WTC11 (cell line): ENCODE data around the gene ZCCHC13.

Experiments
- GTF2I ChIP-seq: fragments of 250-450 bp; sonication (Bioruptor Pico); conservative IDR thresholded peaks from 2 replicates; pipeline ENCODE4 v1.4.0; 2021; ENCODE audit warnings: mild to moderate bottlenecking
- MAX ChIP-seq: sonication (generic); formaldehyde crosslinking; IDR thresholded peaks from 2 replicates; pipeline ENCODE4 v1.8.0; 2022; ENCODE audit warnings: mild to moderate bottlenecking, missing genetic modification reagents
- MYBL2 ChIP-seq: sonication (generic); formaldehyde crosslinking; IDR thresholded peaks from 2 replicates; pipeline ENCODE4 v1.8.1; 2023; ENCODE audit warnings: mild to moderate bottlenecking, moderate library complexity, missing genetic modification reagents
- SP1 ChIP-seq: sonication (generic); formaldehyde crosslinking; conservative IDR thresholded peaks from 2 replicates; pipeline ENCODE4 v1.8.1; 2022; ENCODE audit warnings: missing genetic modification reagents
- TF ChIP-seq, protein P1 (sequence below): sonication (generic); formaldehyde crosslinking; IDR thresholded peaks from 2 replicates; pipeline ENCODE4 v1.8.1; 2022; ENCODE audit warnings: low read depth, mild to moderate bottlenecking, moderate library complexity, missing genetic modification reagents, borderline replicate concordance
- TF ChIP-seq, protein P2 (sequence below): fragments of 200-600 bp; IDR thresholded peaks from 2 replicates; pipeline ENCODE4 v1.8.0; 2022; ENCODE audit warnings: antibody characterized with exemption

- TF ChIP-seq, protein P1, sequence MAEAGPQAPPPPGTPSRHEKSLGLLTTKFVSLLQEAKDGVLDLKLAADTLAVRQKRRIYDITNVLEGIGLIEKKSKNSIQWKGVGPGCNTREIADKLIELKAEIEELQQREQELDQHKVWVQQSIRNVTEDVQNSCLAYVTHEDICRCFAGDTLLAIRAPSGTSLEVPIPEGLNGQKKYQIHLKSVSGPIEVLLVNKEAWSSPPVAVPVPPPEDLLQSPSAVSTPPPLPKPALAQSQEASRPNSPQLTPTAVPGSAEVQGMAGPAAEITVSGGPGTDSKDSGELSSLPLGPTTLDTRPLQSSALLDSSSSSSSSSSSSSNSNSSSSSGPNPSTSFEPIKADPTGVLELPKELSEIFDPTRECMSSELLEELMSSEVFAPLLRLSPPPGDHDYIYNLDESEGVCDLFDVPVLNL (CRISPR knock-in tag): no peak
- TF ChIP-seq MAX (no peak), SP1 (CRISPR knock-in tag) (no peak), MYBL2 (CRISPR knock-in tag) (no peak), GTF2I (no peak)
- TF ChIP-seq, protein P2, sequence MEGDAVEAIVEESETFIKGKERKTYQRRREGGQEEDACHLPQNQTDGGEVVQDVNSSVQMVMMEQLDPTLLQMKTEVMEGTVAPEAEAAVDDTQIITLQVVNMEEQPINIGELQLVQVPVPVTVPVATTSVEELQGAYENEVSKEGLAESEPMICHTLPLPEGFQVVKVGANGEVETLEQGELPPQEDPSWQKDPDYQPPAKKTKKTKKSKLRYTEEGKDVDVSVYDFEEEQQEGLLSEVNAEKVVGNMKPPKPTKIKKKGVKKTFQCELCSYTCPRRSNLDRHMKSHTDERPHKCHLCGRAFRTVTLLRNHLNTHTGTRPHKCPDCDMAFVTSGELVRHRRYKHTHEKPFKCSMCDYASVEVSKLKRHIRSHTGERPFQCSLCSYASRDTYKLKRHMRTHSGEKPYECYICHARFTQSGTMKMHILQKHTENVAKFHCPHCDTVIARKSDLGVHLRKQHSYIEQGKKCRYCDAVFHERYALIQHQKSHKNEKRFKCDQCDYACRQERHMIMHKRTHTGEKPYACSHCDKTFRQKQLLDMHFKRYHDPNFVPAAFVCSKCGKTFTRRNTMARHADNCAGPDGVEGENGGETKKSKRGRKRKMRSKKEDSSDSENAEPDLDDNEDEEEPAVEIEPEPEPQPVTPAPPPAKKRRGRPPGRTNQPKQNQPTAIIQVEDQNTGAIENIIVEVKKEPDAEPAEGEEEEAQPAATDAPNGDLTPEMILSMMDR: no peak
Observed at GRCh38 chrX:74318672-74319071, 14.7 kb downstream of the ZCCHC13 start.
